HG02798 (cell line): Measurements from ENCODE around the gene DHX8.

Experiments used
- ATAC-seq: cut with Tn5 transposase; IDR thresholded peaks from one replicate; pipeline ENCODE4 v1.9.1; 2021; ENCODE audit warnings: mild to moderate bottlenecking; ENCODE audit not compliant: unreplicated experiment, poor library complexity

Gene DHX8

DNA sequence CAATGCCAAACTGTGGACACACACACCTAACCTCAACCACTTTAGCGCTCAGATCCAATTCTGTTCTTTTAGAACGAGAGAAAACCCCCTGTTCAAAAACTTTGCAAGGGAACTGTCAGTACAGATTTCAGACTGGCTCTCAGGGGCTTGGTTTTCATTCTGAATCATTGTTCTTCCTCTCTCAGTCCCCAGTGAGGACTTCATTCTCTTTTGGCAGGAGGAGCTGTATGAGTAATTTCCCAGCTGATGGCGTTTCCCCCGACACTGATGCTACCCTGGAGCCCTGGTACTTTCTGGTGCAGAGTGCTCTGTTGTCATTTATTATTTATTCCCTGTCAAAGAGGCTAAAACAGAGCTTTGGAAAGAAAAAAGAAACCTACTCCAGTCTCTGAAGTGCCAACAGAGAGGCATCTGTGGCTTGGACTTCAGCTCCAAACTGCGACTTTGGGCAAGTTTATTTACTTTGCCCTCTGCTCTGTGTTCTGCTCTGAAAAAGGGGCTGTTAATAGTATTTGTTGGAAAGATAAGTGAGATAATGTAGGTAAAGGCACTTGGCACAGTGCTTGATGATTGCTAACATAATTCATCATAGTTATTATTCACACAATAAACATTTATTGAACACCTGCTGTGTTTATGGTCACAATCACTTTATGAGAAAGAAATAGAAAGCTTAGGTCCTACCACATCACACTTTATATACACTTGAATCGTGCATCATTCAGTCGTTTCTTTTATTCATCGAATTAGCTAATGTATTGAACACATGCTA, 34.0 kb downstream of the DHX8 start:
- peak; percentile 70 for ATAC-seq

GRCh38 chr17:43521389-43521788, 37.6 kb downstream of the DHX8 start:
- no peak for ATAC-seq

DNA sequence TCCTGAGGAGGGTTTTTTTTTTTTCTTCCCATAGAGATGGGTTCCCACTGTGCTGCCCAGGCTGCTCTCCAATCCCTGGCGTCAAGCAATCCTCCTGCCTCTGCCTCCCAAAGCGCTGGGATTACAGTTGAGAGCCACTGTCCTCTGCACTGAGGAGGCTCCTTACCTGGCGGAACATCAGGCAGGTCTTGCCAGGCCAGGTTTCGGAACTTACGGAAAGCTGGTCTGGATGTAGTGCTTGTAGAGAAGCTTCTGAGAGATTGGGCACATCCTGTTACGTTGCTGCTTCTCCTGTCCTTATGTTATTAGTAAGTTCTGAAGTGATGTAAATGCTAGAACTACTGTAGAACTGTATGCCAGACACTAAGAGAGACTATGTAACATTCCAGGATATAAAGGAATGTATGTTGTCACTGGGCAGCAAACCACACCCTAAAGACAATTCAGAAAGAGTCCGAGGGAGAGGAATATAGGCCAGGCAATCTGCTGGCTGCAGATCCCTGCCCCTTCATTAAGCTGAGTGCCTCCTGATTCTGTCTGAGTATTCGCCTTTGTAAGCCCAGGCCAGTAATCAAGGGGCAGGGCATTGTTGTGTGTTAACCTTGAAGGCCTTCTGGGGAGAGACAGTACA, 41.3 kb downstream of the DHX8 start:
- ATAC-seq, result no peak

GRCh38 chr17:43526886-43527648, 43.3 kb downstream of the DHX8 start:
- no peak for ATAC-seq

DNA sequence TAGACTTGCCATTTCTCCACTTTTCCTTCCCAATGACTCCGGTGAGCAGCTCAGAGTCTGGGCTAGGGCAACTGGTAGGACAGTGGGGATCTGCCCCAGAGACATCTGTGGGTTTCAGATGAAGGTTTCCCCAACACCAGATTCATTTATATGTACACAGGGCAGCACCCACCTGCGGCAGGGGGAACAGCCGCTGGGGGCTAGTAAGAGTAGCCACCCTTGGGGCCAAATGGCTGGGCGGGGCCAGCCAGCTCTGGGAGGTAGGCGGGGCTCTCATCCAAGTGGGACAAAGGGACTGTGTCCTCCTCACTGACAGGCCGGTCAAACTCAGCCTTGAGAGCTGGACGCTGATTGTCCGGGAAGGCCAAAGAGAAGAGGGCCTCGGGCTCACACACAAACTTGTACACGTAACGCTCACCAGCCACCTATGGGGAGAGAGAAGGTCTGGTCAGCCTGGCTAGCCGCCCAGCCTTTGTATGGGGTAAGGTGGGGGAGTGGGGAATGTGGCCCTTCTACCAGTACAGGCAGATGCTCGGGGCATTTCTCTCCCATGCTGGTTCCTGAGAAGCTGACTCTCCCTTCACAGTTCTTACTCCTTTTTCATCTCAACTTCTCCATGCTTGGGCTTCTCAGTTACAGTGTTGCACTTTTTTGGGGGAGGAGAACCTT, 44.7 kb downstream of the DHX8 start:
- ATAC-seq, result no peak

DNA sequence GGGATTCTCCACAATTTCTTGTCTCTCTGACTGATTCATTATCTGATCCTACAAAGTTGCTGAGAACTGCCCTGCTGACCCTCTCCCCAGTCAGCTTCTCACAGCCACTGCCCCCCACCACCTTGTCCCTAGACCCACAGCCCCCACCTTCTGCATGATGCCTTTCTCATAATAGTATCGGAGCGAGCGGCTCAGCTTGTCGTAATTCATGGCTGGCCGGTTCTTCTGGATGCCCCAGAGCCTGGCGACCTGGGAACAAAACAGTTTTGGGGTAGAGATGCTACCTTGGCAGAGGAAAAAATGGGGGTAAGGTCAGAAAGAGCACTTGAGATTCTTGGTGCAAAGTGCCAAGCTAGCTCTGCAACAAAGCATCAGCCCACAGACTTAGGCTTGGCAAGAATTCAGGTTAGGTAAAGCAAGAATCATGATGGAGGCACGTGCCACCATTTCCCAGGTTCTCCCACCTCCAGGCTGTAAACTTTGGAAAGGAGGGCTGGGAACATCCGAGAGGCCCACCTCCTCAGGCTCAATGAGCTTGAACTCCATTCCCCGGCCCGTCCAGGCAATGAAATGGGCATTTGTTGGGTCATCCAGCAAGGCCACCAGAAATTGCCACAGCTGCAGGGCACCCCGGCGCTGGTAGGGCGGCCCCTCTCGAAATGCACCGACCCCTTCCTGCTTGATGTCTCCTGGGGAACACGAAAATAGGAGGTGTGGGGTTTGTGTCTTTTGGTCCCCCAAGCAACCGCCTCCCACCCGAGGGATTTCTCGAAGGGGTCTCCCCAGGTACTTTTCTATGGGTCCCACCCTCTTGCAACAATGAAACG, 45.4 kb downstream of the DHX8 start:
- ATAC-seq, result no peak

- ATAC-seq, result no peak
Measured at GRCh38 chr17:43529947-43530287, 46.1 kb downstream of the DHX8 start.

- no peak for ATAC-seq
Measured at GRCh38 chr17:43530288-43531081, 46.7 kb downstream of the DHX8 start.

DNA sequence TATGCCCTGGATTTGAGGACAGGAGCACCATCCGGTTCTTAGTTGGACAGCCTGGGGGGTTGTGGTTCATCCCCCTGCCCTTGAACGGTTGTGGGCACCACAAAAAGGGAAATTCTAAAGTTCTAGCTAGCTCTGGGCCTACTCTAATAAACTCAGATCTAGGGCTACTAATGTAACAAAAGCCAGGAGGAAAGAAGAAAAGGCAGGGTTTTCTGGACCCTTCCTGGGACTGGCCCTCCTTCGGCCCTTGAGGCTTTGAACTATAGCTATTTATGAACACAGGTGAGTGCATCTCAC, 47.3 kb downstream of the DHX8 start:
- no peak for ATAC-seq

DNA sequence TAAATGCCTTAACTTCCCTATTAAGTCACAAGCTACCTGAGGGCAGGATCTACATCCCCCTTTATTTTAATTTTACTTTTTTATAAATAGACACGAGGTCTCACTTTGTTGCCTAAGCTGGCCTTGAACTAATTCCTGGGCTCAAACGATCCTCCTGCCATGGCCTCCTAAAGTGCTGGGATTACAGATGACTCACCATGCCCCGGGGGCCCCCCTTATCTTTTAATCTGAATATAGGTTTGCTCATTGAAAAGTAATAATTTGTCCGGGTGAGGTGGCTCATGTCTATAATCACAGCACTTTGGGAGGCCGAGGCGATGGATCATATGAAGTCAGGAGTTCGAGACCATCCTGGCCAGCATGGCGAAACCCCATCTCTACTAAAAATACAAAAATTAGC, 48.2 kb downstream of the DHX8 start:
- no peak for ATAC-seq

GRCh38 chr17:43532581-43532980, 48.8 kb downstream of the DHX8 start:
- no peak for ATAC-seq

DNA sequence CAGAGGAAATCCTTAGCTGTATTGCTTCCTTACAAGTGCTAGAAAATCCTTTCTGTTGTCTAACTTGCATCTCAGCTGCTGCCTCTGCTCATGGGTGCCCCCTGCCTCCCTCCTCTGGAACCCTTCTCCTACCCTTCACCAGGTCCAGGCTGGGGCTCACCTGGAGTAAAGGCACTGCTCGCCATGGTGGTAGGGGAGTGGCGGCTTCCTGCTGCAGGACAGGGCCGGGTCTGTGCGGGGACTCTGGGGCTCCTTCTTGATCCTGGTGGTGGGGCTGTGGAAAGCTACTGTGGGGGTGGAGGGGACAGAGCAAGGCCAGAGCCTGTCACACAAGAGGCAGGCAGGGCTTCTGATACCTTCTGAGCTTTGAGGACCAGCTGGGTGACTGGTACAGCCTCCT, 49.9 kb downstream of the DHX8 start:
- ATAC-seq, result no peak

DNA sequence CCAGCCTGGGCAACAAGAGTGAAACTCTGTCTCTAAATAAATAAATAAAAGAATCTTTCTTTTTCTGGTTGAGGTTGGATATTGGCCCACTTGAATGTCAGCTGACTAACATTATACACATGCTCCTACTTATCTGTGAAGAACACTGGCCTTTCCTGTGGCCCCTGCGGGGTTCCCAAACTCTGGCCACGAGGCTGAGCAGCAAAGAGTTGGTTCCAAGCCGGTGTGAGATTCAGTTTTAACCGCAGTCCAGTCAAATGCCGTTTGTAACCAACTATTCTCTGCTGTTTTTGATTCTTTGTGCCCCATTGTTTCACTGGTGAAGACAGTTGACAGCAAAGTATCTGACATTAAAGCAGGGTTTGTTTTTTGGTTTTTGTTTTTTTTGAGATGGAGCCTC, 51.1 kb downstream of the DHX8 start:
- no peak for ATAC-seq

DNA sequence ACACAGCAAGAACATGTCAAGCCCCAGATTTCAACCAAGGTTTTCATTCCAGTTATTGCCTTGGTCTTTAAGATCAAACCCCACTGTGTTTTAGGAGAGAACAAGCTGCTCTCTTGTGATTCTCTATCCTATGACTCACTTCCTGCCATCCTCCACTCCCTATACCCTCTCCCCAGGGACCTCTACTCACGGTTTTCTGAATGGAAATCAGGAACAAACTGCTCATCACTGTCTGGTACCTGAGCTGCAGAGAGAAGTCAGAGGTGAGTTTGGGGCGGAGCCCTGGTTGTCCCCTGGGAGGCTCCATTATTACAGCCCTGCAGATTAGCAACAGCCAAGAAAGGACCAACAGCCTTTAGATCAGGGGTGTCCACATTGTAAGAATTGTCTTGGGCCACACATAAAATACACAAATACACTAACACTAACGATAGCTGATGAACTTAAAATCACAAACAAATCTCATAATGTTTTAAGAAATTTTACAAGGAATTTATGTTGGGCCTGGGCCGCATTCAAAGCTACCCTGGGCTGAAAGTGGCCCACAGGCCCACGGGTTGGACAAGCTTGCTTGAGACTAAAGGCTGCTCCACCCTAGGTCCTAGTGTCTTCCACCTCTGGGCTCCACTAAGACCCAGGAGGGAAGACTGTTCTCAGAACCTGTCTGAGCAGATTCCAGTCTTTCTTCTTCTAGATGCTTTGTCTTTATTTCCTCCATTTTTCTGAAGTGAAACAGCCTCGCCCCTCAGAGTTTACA, 52.6 kb downstream of the DHX8 start:
- ATAC-seq, result no peak

- no peak for ATAC-seq
Measured at GRCh38 chr17:43540821-43541674, 57.3 kb downstream of the DHX8 start.

GRCh38 chr17:43542859-43543258, 59.1 kb downstream of the DHX8 start:
- no peak for ATAC-seq

DNA sequence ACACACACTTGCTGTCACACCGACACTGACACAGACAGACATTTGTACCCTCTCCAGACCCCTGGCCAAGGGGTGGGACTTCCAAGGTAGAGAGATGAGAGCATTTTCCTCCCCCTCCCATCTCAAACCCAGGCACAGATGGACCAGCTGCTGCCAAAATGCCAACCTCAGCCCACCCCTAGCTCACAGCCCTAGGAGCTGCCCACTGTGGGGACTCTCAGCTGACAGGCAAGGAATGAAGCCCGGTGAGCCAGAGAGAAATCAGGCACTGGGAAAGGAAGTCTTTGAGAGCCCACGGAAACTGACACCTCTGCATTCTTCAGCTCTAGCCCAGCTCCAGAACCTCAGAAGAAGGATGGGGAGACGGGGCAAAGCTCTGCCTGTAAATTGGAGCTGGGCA, 59.5 kb downstream of the DHX8 start:
- no peak for ATAC-seq
